Natural killer cell treated with Interleukin-12 subunit alpha and Interleukin-12 subunit beta and Interleukin-15 and Interleukin-18, amount 100 ng/mL, for 72 hours (primary cell): Measurements from ENCODE around the gene LANCL2. TPM values are rescaled to one million over a fixed set of nuclear protein-coding genes. Genes with fewer than 3 reads are reported as not detected.
"Not testable (repeated sequence)": the region's sequence is repeated elsewhere in the genome, so short reads cannot be mapped to it uniquely, and the experiment has no call there.

Experiments used
- ATAC-seq, 2 donors: fragments of 150-1000 bp; cut with Tn5 transposase in 1 of 2; sonication (Bioruptor Pico), chemical (Tn5 transposase) in 1 of 2; 2 replicates each; pipeline ENCODE4 v1.10.0; 2021
- DNase-seq: peaks from one replicate; pipeline ENCODE4 v3.0.0; 2022; ENCODE audit warnings: low spot score
- H3K27ac Mint-ChIP-seq, 2 donors: 1 replicate in 1 of 2; 2 replicates in 1 of 2; pipeline ENCODE4 v1.8.0; 2022; ENCODE audit warnings: mixed read lengths in 2 of 2, mild to moderate bottlenecking in 1 of 2, moderate library complexity in 1 of 2
- H3K27me3 Mint-ChIP-seq, 2 donors: 1 replicate in 1 of 2; 2 replicates in 1 of 2; pipeline ENCODE4 v1.8.0; 2022; ENCODE audit warnings: mixed read lengths in 2 of 2
- H3K36me3 Mint-ChIP-seq: one replicate; pipeline ENCODE4 v1.8.0; 2022; ENCODE audit warnings: mixed read lengths
- H3K4me1 Mint-ChIP-seq, 2 donors: 1 replicate in 1 of 2; 2 replicates in 1 of 2; pipeline ENCODE4 v1.8.0; 2022; ENCODE audit warnings: low read depth in 2 of 2, mixed read lengths in 2 of 2, mild to moderate bottlenecking in 1 of 2
- H3K4me3 Mint-ChIP-seq: one replicate; pipeline ENCODE4 v1.8.0; 2022; ENCODE audit warnings: mixed read lengths
- H3K9me3 Mint-ChIP-seq: 2 replicates; pipeline ENCODE4 v1.8.0; 2022; ENCODE audit warnings: mixed read lengths
- total RNA-seq, 2 donors: library from RNA; stranded (reverse); gene quantifications; one replicate each; pipeline ENCODE4 v1.2.3, GENCODE V29; 2022

Gene LANCL2
- total RNA-seq, 2 donors from 2014 or later = 14.3 to 28.2 TPM

- Mint-ChIP-seq H3K4me3 (no peak overlapping the region), H3K36me3 (no peaks in the 10 kb centered on the region), H3K4me1 (no peaks in the 10 kb centered on the region), H3K27me3 (no peaks in the 10 kb centered on the region), H3K27ac (no peak overlapping the region), H3K9me3 (no peaks in the 10 kb centered on the region)
- ATAC-seq (no peak), DNase-seq (no peak)
Measured at GRCh38 chr7:55400191-55400590, 35.1 kb downstream of the LANCL2 start.

GRCh38 chr7:55402506-55402905 lies 37.4 kb downstream of the LANCL2 start:
- H3K27ac Mint-ChIP-seq, H3K4me3 Mint-ChIP-seq, H3K27me3 Mint-ChIP-seq, ATAC-seq, H3K36me3 Mint-ChIP-seq, H3K4me1 Mint-ChIP-seq, H3K9me3 Mint-ChIP-seq, DNase-seq: not testable (repeated sequence)

GRCh38 chr7:55405856-55406541 lies 40.9 kb downstream of the LANCL2 start:
- no peak overlapping the region for H3K4me3 Mint-ChIP-seq
- no peak overlapping the region for H3K27ac Mint-ChIP-seq
- H3K27me3 Mint-ChIP-seq = no peaks in the 10 kb centered on the region
- peaks cover 4% of the 10 kb centered on the region for H3K36me3 Mint-ChIP-seq
- no peak for DNase-seq
- H3K4me1 Mint-ChIP-seq = no peaks in the 10 kb centered on the region
- no peak for ATAC-seq
- H3K9me3 Mint-ChIP-seq = no peaks in the 10 kb centered on the region

GRCh38 chr7:55409482-55410225 lies 44.5 kb downstream of the LANCL2 start:
- DNase-seq (no peak), ATAC-seq (no peak)
- Mint-ChIP-seq H3K27me3 (no peaks in the 10 kb centered on the region), H3K9me3 (no peaks in the 10 kb centered on the region), H3K36me3 (peaks cover 4% of the 10 kb centered on the region), H3K4me1 (no peaks in the 10 kb centered on the region), H3K27ac (no peak overlapping the region), H3K4me3 (no peak overlapping the region)

- peaks cover 3 to 4% of the 10 kb centered on the region in 2 donors for H3K4me1 Mint-ChIP-seq
- ATAC-seq (no peak), DNase-seq (no peak)
- no peaks in the 10 kb centered on the region for H3K9me3 Mint-ChIP-seq
- H3K27ac Mint-ChIP-seq = no peak overlapping the region
- peaks cover 2% of the 10 kb centered on the region for H3K36me3 Mint-ChIP-seq
- no peaks in the 10 kb centered on the region for H3K27me3 Mint-ChIP-seq
- H3K4me3 Mint-ChIP-seq = no peak overlapping the region
Measured at GRCh38 chr7:55410667-55411239, 45.6 kb downstream of the LANCL2 start.

GRCh38 chr7:55411844-55412243 lies 46.7 kb downstream of the LANCL2 start:
- Mint-ChIP-seq H3K27ac (no peak overlapping the region), H3K4me1 (peaks cover 3 to 4% of the 10 kb centered on the region in 2 donors), H3K27me3 (no peaks in the 10 kb centered on the region), H3K4me3 (no peak overlapping the region), H3K9me3 (no peaks in the 10 kb centered on the region), H3K36me3 (no peaks in the 10 kb centered on the region)
- DNase-seq (no peak), ATAC-seq (no peak)

GRCh38 chr7:55413442-55413841 lies 48.3 kb downstream of the LANCL2 start:
- no peak for DNase-seq
- peaks cover 3 to 4% of the 10 kb centered on the region in 2 donors for H3K4me1 Mint-ChIP-seq
- no peak for ATAC-seq
- no peak overlapping the region for H3K4me3 Mint-ChIP-seq
- H3K27ac Mint-ChIP-seq = no peak overlapping the region
- H3K9me3 Mint-ChIP-seq = no peaks in the 10 kb centered on the region
- no peaks in the 10 kb centered on the region for H3K36me3 Mint-ChIP-seq
- no peaks in the 10 kb centered on the region for H3K27me3 Mint-ChIP-seq

- H3K27ac Mint-ChIP-seq = no peak overlapping the region
- H3K4me3 Mint-ChIP-seq = no peak overlapping the region
- DNase-seq (peak; percentile 82), ATAC-seq (peak; percentile 88 to 91)
- H3K27me3 Mint-ChIP-seq = no peaks in the 10 kb centered on the region
- H3K9me3 Mint-ChIP-seq = no peaks in the 10 kb centered on the region
- H3K36me3 Mint-ChIP-seq = no peaks in the 10 kb centered on the region
- peaks cover 3 to 4% of the 10 kb centered on the region in 2 donors for H3K4me1 Mint-ChIP-seq
Measured at GRCh38 chr7:55415173-55415778, 50.1 kb downstream of the LANCL2 start.

- not testable (repeated sequence) for H3K9me3 Mint-ChIP-seq, H3K27ac Mint-ChIP-seq, ATAC-seq, H3K27me3 Mint-ChIP-seq, H3K4me3 Mint-ChIP-seq, H3K4me1 Mint-ChIP-seq, H3K36me3 Mint-ChIP-seq, DNase-seq
Measured at GRCh38 chr7:55417456-55417855, 52.3 kb downstream of the LANCL2 start.

GRCh38 chr7:55420530-55420929 lies 55.4 kb downstream of the LANCL2 start:
- Mint-ChIP-seq H3K27ac (no peak overlapping the region), H3K4me3 (no peak overlapping the region), H3K4me1 (peaks cover 0 to under 1% of the 10 kb centered on the region in 2 donors), H3K36me3 (no peaks in the 10 kb centered on the region), H3K27me3 (no peaks in the 10 kb centered on the region), H3K9me3 (no peaks in the 10 kb centered on the region)
- DNase-seq (no peak), ATAC-seq (peak in 1 of 2 donors; percentile 41)

- Mint-ChIP-seq H3K4me3 (no peak overlapping the region), H3K27me3 (no peaks in the 10 kb centered on the region), H3K27ac (no peak overlapping the region), H3K9me3 (no peaks in the 10 kb centered on the region), H3K4me1 (peaks cover 5 to 19% of the 10 kb centered on the region in 2 donors), H3K36me3 (peaks cover 8% of the 10 kb centered on the region)
- ATAC-seq = no peak
- DNase-seq = no peak
Measured at GRCh38 chr7:55423277-55423711, 58.2 kb downstream of the LANCL2 start.

GRCh38 chr7:55423891-55424290 lies 58.8 kb downstream of the LANCL2 start:
- Mint-ChIP-seq H3K36me3 (peaks cover 8% of the 10 kb centered on the region), H3K27ac (peak overlapping the region in 1 of 2 donors; percentile 20), H3K4me1 (peaks cover 5 to 19% of the 10 kb centered on the region in 2 donors), H3K4me3 (no peak overlapping the region), H3K9me3 (no peaks in the 10 kb centered on the region), H3K27me3 (no peaks in the 10 kb centered on the region)
- ATAC-seq (no peak), DNase-seq (no peak)

- H3K4me1 Mint-ChIP-seq = peaks cover 5 to 19% of the 10 kb centered on the region in 2 donors
- DNase-seq (no peak), ATAC-seq (no peak)
- H3K27me3 Mint-ChIP-seq = no peaks in the 10 kb centered on the region
- H3K27ac Mint-ChIP-seq = no peak overlapping the region
- H3K9me3 Mint-ChIP-seq = no peaks in the 10 kb centered on the region
- H3K4me3 Mint-ChIP-seq = no peak overlapping the region
- peaks cover 8% of the 10 kb centered on the region for H3K36me3 Mint-ChIP-seq
Measured at GRCh38 chr7:55425141-55425752, 60.1 kb downstream of the LANCL2 start.
